Measurements from ENCODE around the gene MVB12A. TPM values are rescaled to one million over a fixed set of nuclear protein-coding genes. Genes with fewer than 3 reads are reported as not detected.

Gene MVB12A
- total and polyA plus RNA-seq, 2 experiments from 2014 or later, result 36.6 to 60.3 TPM

GRCh38 chr19:17418710-17419109, 1.1 kb upstream of the MVB12A start (continued):
- no peak for TF ChIP-seq ETS1 (IDR thresholded peaks at IDR 0.05)
- TF ChIP-seq EZH2 (IDR thresholded peaks at IDR 0.05; ENCODE audit: low read depth, unreplicated experiment), result no peak
- TF ChIP-seq ZNF331 (CRISPR knock-in tag; IDR thresholded peaks at IDR 0.05; ENCODE audit: low read depth), result no peak
- TF ChIP-seq EZH2phosphoT487 (IDR thresholded peaks at IDR 0.05; ENCODE audit: unreplicated experiment), result no peak
- no peak for TF ChIP-seq CREB1 (CRISPR knock-in tag; IDR thresholded peaks at IDR 0.05; ENCODE audit: low read depth)
- TF ChIP-seq NANOG (IDR thresholded peaks at IDR 0.05; ENCODE audit: borderline replicate concordance), result no peak

- H3K27ac Mint-ChIP-seq, result peak overlapping the region; percentile 95
- peak overlapping the region; percentile 22 for H3K27ac ChIP-seq (ENCODE audit: low read depth)
- ATAC-seq (no peak), DNase-seq (ENCODE audit: low spot score) (no peak)
- H3K36me3 Mint-ChIP-seq (ENCODE audit: low read depth), result peaks cover 2% of the 10 kb centered on the region
- H3K4me3 Mint-ChIP-seq, result peak overlapping the region; percentile 86
- H3K27me3 ChIP-seq (ENCODE audit: insufficient read depth), result peaks cover 25% of the 10 kb centered on the region
- no peaks in the 10 kb centered on the region for H3K9me3 Mint-ChIP-seq
- no peaks in the 10 kb centered on the region for H3K79me2 ChIP-seq (replicated peaks; ENCODE audit: insufficient read depth)
- no peaks in the 10 kb centered on the region for H3K9me2 ChIP-seq (ENCODE audit: insufficient read depth)
- peaks cover 29% of the 10 kb centered on the region for H3K4me1 Mint-ChIP-seq
- no peaks in the 10 kb centered on the region for H3K36me3 ChIP-seq (ENCODE audit: insufficient read depth)
- H2AFZ ChIP-seq, result peak overlapping the region; percentile 48; the same call in 1 of the 2 replicates
- H3K27me3 Mint-ChIP-seq (ENCODE audit: insufficient read depth, low read depth, poor library complexity), result peaks cover 29% of the 10 kb centered on the region
- H3K4me1 ChIP-seq (ENCODE audit: insufficient read depth), result peaks cover 22% of the 10 kb centered on the region
- peak overlapping the region; percentile 68 for H3K4me2 ChIP-seq
- 0 out of 2 replicates have a peak, but pooled peaks cover 6% of the 10 kb centered on the region for H3F3A ChIP-seq (replicated peaks; ENCODE audit: low read depth)
- H3K4me3 ChIP-seq, result peak overlapping the region; percentile 46
- no peaks in the 10 kb centered on the region for H4K20me1 ChIP-seq (replicated peaks; ENCODE audit: insufficient read depth)
- no peak for TF ChIP-seq POLR2AphosphoS5 (IDR thresholded peaks at IDR 0.05; ENCODE audit: low read depth)
- TF ChIP-seq JUNB (IDR thresholded peaks at IDR 0.05; ENCODE audit: unreplicated experiment), result no peak
- no peak for TF ChIP-seq EZH2 (IDR thresholded peaks at IDR 0.05; ENCODE audit: low read depth, unreplicated experiment)
- no peak for TF ChIP-seq ZNF331 (CRISPR knock-in tag; IDR thresholded peaks at IDR 0.05; ENCODE audit: low read depth)
- no peak for TF ChIP-seq ZNF114 (CRISPR knock-in tag; IDR thresholded peaks at IDR 0.05)
- TF ChIP-seq ETS1 (IDR thresholded peaks at IDR 0.05), result no peak
- TF ChIP-seq CREB1 (CRISPR knock-in tag; IDR thresholded peaks at IDR 0.05; ENCODE audit: low read depth), result no peak
- TF ChIP-seq REST (IDR thresholded peaks at IDR 0.05; ENCODE audit: unreplicated experiment), result no peak
- no peak for TF ChIP-seq CTCF (conservative IDR thresholded peaks at IDR 0.05; ENCODE audit: low read depth in 2 of 2)
- no peak for TF ChIP-seq STAT1 (IDR thresholded peaks at IDR 0.05; ENCODE audit: unreplicated experiment)
These were observed 660 bp upstream of the MVB12A start for GRCh38 chr19:17419154-17419620.
